GM18505 (cell line): ENCODE measurements around the gene EDN2.

Experiments used
- ATAC-seq: cut with Tn5 transposase; IDR thresholded peaks from one replicate; pipeline ENCODE4 v1.9.1; 2021; ENCODE audit not compliant: unreplicated experiment
- POLR2A ChIP-seq: IDR thresholded peaks from 4 replicates; pipeline ENCODE4 v1.6.1; 2011; ENCODE audit warnings: borderline replicate concordance; ENCODE audit not compliant: insufficient read depth, insufficient read length; ENCODE audit errors: extremely low read depth

EDN2 gene

DNA sequence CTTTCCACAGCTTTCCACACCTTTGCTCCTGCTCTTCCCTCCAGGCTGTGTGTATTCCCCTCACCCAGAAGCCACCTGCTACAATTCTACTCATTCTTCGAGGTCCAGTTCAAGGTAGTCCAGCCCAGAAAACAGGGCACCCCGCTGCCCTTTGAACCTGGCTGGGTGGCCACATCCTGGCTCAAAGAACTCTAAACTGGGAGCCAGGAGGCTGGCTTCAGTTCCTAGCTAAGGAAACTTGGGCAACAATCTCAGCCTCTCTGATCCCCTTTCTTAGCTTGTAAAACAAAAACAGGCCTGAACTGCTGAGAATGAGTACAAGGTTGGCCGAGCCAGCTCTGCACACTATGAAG, 4.7 kb downstream of the EDN2 start:
- no peak for TF ChIP-seq POLR2A
- ATAC-seq: no peak

DNA sequence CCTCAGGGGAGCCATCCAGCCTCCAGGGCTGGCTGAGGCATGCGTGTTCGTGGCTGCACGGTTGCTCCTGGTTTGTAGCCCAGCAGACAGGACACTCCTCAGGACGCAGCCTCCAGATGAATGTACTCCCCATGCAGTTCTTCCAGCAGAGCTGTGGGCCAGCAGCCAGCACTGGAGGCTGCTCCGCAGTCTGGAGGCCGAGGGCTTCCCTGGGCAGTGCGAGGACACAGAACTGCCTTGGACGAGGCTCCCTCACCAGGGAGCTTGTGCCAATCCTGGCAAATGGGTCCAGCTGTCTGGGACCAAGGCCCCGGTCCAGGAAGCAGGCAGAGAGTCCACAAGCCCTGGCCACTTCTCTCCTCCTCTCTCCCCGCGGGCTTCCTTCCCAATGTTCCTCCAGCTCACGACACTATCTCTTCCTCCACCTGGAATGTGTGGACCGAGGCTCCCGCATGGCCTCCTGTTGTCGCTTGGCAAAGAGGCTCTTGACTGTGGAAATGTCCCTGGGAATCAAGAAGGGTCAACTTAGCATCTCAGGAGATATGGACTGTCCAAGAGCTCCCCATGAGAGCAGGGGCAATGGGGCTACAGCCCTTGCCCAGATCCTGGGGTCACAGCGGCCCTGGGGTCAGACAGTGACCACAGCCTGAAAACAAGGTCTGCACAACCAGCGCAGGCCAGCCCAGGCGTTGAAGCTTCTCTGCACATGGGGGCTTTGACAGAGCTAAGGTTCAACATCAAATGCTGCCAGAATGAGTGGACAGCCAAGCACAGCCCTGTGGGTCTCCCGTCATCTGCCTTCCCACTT, 5.3 kb downstream of the EDN2 start:
- TF ChIP-seq POLR2A: no peak

DNA sequence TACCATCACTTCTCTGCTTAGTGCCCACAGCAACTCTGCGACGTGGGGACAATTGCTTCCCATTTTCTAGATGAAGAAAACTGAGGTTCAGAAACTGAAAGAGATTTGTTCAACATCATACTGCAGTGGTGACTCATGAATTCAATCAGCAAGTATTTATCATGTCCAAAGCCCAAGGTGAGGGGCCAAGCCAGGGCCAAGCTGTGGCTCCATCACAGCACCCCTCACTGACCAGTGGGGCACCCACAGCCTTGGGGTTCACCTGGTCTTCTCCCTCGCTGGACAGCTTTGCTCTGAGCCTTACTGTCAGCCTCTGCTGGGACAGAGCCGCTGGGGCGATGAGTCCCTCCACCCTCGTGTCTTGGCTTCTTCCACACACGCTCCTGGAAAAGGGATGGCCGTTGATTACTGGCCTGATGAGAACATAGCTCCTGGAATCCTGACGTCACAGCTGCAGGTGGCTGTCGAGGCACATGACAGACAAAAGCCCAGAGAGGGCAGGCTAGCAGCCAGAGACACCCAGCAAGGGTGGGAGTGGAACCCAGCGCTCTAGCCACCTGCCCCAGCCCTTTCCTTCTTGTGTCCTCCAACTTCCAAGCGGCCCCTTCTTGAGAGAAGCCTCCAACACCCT, 6.2 kb downstream of the EDN2 start:
- no peak for TF ChIP-seq POLR2A
- no peak for ATAC-seq

More for the DNA sequence above, 5.3 kb downstream of the EDN2 start:
- ATAC-seq: no peak

DNA sequence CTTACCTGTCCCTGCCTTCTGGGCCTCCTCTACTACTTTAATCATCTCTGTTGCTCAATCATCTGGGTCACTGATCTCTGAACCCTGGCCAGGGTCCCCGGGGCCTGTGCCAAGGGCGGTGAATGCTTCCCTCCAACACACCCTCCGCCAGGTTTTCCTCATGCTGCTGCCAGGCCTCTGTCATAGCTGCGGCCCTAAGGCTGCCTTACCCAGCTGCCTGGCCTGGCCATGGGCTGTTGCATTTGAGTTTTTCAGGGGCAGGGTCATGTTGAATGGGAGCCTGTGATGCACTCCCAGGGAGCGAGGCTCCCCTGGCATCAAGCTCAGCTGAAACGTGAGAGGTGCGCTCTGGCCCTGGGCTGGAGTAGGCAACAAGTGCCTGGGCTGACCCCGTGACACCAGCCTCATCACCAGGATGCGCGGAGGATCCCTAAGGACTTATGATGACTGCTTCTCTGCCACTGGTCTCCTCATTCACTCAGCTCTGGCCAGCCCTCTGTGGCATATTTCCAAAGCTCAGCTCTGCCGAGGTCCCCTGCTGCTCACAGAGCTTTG, 7.6 kb downstream of the EDN2 start:
- no peak for ATAC-seq
- no peak for TF ChIP-seq POLR2A

DNA sequence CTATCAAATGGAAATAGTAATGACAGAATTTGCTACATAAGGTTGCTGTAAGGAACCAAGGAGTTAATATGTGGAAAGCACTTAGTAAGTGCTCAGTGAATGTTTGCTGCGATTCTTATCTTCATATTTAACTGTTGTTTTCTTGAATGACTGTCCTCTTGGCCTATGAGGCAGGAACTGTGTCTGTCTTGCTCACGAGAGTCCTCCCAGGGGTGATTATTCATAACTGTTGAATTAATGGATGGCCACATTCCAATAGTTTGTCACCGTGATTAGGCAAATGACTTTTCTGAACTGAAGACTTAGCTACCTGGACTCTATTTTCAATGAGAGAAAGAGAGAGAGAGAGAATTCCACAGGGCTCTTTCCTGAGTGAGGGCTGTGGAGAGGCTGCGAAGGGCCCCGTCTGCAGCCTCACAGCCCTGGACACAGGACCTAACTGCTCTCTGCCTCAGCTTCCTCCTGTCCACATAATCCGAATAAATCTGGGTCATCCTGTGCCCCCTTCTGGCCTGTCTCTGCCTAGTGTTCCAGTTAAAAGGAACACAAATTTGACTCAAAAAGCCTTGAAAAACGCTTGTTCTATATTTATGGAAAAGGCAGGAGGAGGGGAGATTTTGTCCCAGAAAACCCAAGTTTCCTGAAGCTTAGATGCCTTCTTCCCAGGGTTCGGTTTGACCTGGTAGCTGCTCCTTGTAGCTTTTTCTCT, 8.5 kb downstream of the EDN2 start:
- ATAC-seq: no peak
- no peak for TF ChIP-seq POLR2A

- no peak for ATAC-seq
- TF ChIP-seq POLR2A: no peak
These were observed 9.1 kb downstream of the EDN2 start for GRCh38 chr1:41475346-41475745.

DNA sequence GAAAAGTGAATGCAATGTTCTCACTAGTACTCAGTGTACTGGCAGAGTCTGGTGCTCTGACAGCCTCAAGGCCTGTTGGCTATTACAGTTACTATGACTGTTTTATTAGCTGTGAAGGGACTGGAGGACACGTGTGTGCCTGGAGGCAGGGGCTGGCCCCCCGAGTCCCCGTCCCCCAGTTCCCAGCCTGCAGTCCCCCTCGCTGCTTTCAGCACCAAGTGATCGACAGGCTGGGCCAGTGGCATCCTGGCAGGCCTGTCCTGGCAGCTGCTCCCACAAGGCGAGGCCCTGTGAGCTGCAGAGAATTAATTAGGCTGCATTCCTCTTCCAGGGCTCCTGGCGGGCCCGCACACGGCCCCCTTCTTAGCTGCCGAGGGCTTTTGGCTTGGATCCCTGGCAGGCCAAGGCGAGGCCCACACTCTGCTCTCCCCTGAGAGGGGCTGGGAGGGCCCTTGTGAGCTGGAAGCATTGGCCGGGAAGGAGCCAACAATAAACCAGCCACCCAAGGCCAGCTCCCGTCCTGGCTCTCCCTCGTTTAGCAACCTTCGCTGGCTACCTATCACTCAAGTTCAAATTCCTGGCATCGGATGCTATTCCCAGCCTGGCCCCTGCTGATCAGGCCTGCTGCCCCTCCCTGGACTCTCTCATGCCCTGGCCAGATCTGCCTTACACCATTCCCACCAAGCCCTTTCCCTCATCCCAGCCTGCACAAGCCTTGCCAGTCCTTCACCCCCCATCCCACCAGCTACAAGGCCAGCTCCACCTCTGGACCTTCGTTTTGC, 9.8 kb downstream of the EDN2 start:
- no peak for TF ChIP-seq POLR2A
- no peak for ATAC-seq

GRCh38 chr1:41473738-41474362, 10.6 kb downstream of the EDN2 start:
- ATAC-seq: no peak
- TF ChIP-seq POLR2A: no peak

DNA sequence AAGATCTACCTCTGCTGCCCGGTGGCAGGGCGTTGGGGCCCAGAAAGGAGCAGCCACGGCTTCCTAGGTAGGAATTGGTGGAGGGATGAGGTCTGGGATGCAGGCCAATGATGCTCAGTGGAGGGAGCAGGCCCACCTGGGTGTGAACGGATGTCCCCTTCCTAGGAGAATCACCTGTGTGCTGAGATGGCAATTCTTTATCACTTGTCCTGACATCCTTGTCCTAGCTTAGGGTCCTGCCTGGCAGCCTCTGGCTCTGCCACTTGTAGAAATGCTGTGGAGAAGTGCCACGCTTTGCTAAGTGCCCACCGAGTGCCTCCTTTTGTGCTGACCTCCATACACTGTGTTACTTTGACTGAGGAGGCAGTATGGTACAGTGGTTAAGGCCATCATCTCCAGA, 12.8 kb downstream of the EDN2 start:
- no peak for ATAC-seq
- TF ChIP-seq POLR2A: no peak

GRCh38 chr1:41469706-41470105, 14.8 kb downstream of the EDN2 start:
- TF ChIP-seq POLR2A: no peak
- no peak for ATAC-seq

- TF ChIP-seq POLR2A: no peak
- ATAC-seq: no peak
These were observed 16.2 kb downstream of the EDN2 start for GRCh38 chr1:41468122-41468762.

- TF ChIP-seq POLR2A: no peak
- ATAC-seq: no peak
These were observed 16.8 kb downstream of the EDN2 start for GRCh38 chr1:41467673-41468072.
